Small intestine (tissue), 7 donors: ENCODE results near the gene CIDEB. TPM values are rescaled to one million over a fixed set of nuclear protein-coding genes. Genes with fewer than 3 reads are reported as not detected.

Experiments used
- DNase-seq, 2 donors: peaks; one replicate each; pipeline versions ENCODE4 v3.0.0 to v3.0.0-alpha.2; 2013
- FAIRE-seq: peaks from 2 replicates; lab custom pipeline; 2012; peaks lifted over from hg19 to GRCh38; lab: Jason Lieb, UNC
- H3K27ac ChIP-seq, 3 donors: one replicate each; pipeline ENCODE4 v1.5.1; 2013; ENCODE audit warnings: low read length in 2 of 3, mild to moderate bottlenecking in 2 of 3, control low read depth in 1 of 3, inconsistent platforms in 1 of 3, low read depth in 1 of 3, moderate library complexity in 1 of 3
- H3K27me3 ChIP-seq, 3 donors: one replicate each; pipeline ENCODE4 v1.6.1; 2013; ENCODE audit warnings: low read length in 3 of 3, inconsistent platforms in 1 of 3; ENCODE audit not compliant: control insufficient read depth in 3 of 3, insufficient read depth in 3 of 3
- H3K36me3 ChIP-seq, 3 donors: one replicate each; pipeline ENCODE4 v1.6.1; 2013; ENCODE audit warnings: low read length in 3 of 3, inconsistent platforms in 1 of 3, low read depth in 1 of 3, mild to moderate bottlenecking in 1 of 3, moderate library complexity in 1 of 3; ENCODE audit not compliant: control insufficient read depth in 3 of 3, insufficient read depth in 2 of 3
- H3K4me1 ChIP-seq, 3 donors: one replicate each; pipeline ENCODE4 v1.6.1; 2013; ENCODE audit warnings: low read length in 2 of 3, inconsistent platforms in 1 of 3, low read depth in 1 of 3, mild to moderate bottlenecking in 1 of 3, moderate library complexity in 1 of 3; ENCODE audit not compliant: control insufficient read depth in 3 of 3, insufficient read depth in 2 of 3
- H3K4me3 ChIP-seq, 3 donors: one replicate each; pipeline ENCODE4 v1.5.1; 2013; ENCODE audit warnings: low read length in 3 of 3, control low read depth in 1 of 3, inconsistent platforms in 1 of 3, low read depth in 1 of 3, mild to moderate bottlenecking in 1 of 3, moderate library complexity in 1 of 3
- H3K9me3 ChIP-seq, 2 donors: one replicate each; pipeline ENCODE4 v1.6.1; 2013; ENCODE audit warnings: low read depth in 1 of 2, low read length in 1 of 2; ENCODE audit not compliant: control insufficient read depth in 2 of 2, insufficient read depth in 1 of 2
- WGBS, 3 donors: extraction: QIAGEN DNeasy Blood & Tissue Kit; methylation state at CpG; one replicate each; pipeline ENCODE4 v1.1.7; 2013; 5-methylcytosine and 5-hydroxymethylcytosine counted together
- polyA plus RNA-seq, 4 donors: library from polyadenylated mRNA; stranded (reverse) in 3 of 4; unstranded in 1 of 4; fragments of 200-250 nt in 3 of 4; fragments of 120-200 nt in 1 of 4; gene quantifications; one replicate each; pipeline versions ENCODE4 v1.2.1 to v1.2.3, GENCODE V29; 2013
- donor health status: healthy with polysubstance abuse.
- donor health status: control.
- donor health status: control.
- donor health status: Bipolar disorder and iron deficiency.
- donor health status: healthy.

CIDEB gene
- polyA plus RNA-seq, 4 donors, result 31.2 to 273 (median 139) TPM

DNA sequence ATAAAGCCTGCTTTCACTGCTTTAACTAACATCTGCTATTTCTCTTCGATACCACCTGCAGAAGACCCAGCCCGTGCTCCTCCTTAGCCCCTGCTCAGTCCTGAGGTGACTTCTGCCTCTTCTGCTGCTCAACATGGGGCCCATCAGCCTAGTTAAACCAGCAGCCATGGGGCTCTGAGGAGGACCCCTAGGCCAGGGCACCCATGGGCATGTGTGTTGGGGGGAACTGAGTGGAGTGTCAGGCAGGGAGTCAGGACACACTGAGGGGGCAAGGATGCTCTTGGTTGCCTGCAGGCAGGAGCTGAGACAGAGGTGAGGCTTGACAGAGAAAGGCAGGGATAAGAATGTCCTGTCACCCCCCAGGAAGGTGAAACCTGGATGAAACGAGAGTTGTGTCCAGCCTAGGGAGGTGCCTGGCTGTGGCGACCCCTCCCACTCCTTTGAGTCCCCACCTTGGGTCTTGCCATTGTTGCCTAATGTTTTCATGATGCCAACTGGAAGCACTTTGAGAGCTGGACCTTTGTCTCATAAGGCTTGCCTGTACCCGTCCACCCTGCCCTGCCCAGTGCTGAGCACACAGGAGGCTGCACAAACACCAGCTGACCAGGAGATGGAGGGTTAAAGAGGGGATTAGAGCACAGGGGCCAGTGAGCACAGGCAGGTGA is 23.8 kb downstream of the CIDEB start:
- DNase-seq, result no peak
- H3K4me3 ChIP-seq, result no peak overlapping the region
- H3K36me3 ChIP-seq, result peaks cover 0 to 10% (median 0%) of the 10 kb centered on the region in 3 donors
- H3K9me3 ChIP-seq, result no peaks in the 10 kb centered on the region
- H3K4me1 ChIP-seq, result no peaks in the 10 kb centered on the region
- FAIRE-seq, result no peak
- 87 to 93% (median 90%) methylated on average over 5 of the region's 5 CpGs for WGBS, 3 donors
- no peak overlapping the region for H3K27ac ChIP-seq
- no peaks in the 10 kb centered on the region for H3K27me3 ChIP-seq

DNA sequence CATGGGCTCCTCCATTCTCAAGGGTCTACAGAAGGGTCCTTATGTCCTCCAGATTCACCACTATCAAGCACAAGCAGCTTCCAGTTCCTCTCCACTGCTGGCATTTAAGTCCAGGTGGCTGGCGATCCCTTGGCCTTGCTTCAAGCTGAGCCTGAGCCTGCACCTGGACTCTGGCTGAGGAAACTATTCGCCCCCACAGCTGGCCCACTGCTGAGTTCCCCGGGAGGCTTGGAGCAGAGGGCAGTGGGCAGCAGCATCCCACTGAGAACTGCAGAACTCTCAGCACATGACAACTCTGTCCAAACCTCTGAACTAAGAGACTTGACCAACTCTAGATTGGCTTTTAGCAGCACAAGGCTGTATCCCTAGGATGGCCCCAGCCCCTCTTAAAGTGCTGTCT is 25.0 kb downstream of the CIDEB start:
- H3K4me3 ChIP-seq, result no peak overlapping the region
- DNase-seq, result no peak
- H3K36me3 ChIP-seq, result peaks cover 0 to 5% (median 0%) of the 10 kb centered on the region in 3 donors
- no peaks in the 10 kb centered on the region for H3K4me1 ChIP-seq
- WGBS, 3 donors, result 68 to 81% (median 74%) methylated on average over 3 of the region's 3 CpGs
- H3K27ac ChIP-seq, result no peak overlapping the region
- FAIRE-seq, result no peak
- no peaks in the 10 kb centered on the region for H3K9me3 ChIP-seq
- H3K27me3 ChIP-seq, result no peaks in the 10 kb centered on the region

DNA sequence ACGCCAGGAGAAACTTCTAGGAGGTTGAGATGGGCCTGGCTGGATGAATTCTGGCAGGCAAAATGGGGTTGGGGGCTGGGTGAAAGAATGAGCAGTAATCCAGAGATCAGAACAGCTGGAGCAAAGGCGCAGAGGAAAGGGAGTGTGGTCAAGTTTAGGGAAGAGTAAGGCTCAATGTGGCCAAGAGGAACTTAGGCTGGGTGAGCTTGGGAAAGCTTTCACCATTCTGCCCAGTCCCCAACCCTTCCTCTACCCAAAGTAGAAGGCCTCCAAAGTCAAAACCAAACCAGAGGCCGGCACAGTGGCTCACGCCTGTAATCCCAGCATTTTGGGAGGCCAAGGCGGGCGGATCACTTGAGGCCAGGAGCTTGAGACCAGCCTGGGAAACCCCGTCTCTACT is 26.1 kb downstream of the CIDEB start:
- Histone ChIP-seq H3K4me3 (no peak overlapping the region), H3K27me3 (no peaks in the 10 kb centered on the region), H3K4me1 (no peaks in the 10 kb centered on the region), H3K27ac (no peak overlapping the region), H3K36me3 (peaks cover 0 to 5% (median 0%) of the 10 kb centered on the region in 3 donors), H3K9me3 (no peaks in the 10 kb centered on the region)
- no peak for FAIRE-seq
- no peak for DNase-seq
- 91 to 95% (median 92%) methylated on average over 7 of the region's 7 CpGs for WGBS, 3 donors

DNA sequence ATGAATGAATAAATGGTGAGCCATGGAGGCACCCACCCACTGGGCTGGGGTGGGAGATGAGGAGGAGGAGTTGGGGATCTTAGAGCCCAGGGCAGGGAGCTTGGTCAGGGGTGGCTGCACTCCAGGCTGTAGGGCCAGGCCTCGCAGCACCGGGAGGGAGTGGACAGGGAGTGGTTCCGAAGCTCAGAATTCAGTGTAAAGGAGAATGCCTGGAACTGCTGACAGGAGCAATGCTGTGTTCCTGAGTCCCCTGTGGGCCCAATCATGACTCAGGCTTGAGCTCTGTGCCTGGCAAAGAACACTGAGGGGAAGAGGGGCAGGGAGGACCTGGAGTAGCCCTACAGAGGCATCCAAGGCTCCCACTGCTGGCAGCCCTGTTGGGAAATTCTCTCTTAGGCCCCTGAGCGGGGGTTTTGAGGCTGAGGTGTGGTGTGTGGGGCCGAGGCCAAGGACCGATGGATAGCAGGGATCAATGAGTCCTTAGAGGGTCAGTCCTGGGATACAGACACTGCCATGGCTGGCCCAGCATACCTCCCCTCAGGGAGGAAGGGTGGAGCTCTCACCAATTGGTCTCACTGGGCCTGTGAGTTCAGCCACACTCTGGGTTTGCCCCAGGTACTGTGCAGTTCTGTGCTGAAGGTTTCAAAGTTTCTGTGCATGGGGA is 26.8 kb downstream of the CIDEB start:
- H3K27ac ChIP-seq, result no peak overlapping the region
- no peak for FAIRE-seq
- H3K4me3 ChIP-seq, result no peak overlapping the region
- no peak for DNase-seq
- 86 to 91% (median 87%) methylated on average over 6 of the region's 6 CpGs for WGBS, 3 donors
- peaks cover 0 to 3% (median 0%) of the 10 kb centered on the region in 3 donors for H3K36me3 ChIP-seq
- H3K9me3 ChIP-seq, result no peaks in the 10 kb centered on the region
- H3K4me1 ChIP-seq, result no peaks in the 10 kb centered on the region
- no peaks in the 10 kb centered on the region for H3K27me3 ChIP-seq

DNA sequence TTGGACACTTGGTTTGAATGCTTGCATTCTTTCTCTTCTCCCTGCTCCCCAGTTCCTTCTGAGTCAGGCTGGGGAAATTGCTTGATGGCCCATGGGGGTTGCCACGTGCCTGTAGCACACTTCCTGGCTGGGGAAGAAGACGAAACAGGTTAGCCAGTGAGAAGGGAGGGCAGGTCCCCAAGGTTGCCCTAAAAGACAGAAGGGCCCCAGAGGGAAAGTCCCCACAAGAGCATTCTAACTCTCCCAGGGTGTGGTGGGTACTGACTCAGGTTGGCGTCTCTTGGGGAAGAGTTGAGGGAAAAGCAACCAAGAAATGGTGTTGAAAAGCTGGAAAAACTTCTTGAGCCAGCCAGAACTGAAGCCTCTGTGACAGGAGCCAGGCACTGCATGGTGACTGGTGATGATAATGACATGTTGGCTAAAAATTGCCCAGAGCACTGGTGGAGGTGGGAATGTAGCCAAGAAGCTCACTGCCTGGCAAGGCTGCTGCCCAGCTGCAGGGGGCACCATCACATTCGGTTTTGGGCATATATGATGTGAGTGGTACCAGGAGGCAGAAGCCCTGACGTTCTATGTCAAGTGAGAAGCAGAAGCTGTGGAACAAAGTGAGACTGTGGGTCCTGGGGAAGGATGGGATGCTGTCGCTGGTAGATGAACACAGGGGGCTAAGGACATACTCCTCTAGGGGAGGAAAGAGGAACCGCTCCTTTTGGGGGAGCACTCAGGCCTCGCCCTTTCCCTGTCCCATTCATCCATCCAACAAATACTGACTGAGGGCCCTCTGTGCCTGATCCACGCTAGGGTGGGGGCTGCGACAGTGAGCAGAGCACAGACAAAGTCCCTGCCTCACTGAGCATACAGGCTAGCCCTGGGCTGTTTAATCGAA is 28.2 kb downstream of the CIDEB start:
- Histone ChIP-seq H3K4me3 (no peak overlapping the region), H3K27me3 (no peaks in the 10 kb centered on the region), H3K27ac (no peak overlapping the region), H3K9me3 (no peaks in the 10 kb centered on the region), H3K36me3 (peaks cover 0 to 7% (median 0%) of the 10 kb centered on the region in 3 donors), H3K4me1 (no peaks in the 10 kb centered on the region)
- FAIRE-seq (no peak), DNase-seq (no peak)
- 67 to 77% (median 73%) methylated on average over 11 of the region's 11 CpGs for WGBS, 3 donors

DNA sequence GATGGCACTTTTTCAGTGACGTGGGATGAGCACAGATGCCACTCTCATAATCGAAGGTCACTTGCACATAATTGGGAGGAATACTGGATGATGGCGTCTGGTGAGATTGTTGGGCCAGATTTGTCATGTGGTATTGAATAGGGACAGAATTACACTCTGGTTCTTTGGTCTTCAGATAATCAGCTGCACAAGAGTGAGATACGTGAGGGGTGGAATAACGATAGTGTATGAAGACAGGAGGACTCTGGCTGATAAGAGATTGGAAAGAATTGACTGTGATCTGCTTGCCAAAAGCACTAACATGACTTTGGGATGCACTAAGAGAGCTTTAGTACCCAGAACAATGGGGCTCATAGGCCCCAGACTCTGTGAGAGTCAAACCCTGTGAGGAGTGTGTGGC is 29.4 kb downstream of the CIDEB start:
- DNase-seq (no peak), FAIRE-seq (no peak)
- 91% methylated on average over 5 of the region's 5 CpGs for WGBS, 3 donors

DNA sequence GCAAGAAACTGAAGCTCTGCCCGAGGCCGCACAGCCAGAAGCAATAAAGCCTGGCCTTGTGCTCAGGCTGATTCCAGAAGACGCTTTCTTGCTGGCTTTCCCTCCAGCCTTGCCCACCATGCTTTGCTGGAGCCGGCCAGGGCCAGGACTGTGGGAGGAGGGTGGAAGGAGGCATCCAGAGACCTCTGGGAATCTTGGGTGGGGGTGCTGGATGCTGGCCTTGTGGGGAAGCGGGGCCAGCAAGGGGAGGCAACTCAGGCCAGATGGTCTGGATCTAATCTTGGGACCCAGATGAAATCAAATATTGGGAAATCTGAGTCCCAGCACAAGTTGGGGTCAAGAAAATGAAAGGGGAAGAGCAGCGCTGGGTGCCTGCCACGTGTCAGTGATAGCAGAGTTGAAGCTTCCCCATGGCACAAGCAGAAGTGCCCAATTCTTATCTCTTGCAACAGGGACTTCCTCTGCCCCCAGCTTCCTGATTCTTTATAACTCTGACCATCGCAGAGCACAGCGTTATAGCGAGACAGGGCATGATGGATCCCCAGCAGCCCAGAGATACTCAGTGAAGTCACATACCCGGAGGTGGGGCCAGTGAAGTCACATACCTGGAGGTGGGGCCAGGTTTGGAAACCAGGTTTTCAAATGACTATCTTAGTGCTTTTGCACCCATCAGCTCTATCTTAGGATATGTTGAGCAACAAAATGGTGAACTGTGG is 30.0 kb downstream of the CIDEB start:
- no peak for FAIRE-seq
- DNase-seq, result no peak
- Histone ChIP-seq H3K4me3 (no peak overlapping the region), H3K36me3 (peaks cover 0 to 9% (median 0%) of the 10 kb centered on the region in 3 donors), H3K27ac (no peak overlapping the region), H3K9me3 (no peaks in the 10 kb centered on the region), H3K4me1 (peaks cover 0 to 2% (median 2%) of the 10 kb centered on the region in 3 donors), H3K27me3 (no peaks in the 10 kb centered on the region)
- 75 to 91% (median 90%) methylated on average over 11 of the region's 11 CpGs for WGBS, 3 donors

More for the DNA sequence above, 29.4 kb downstream of the CIDEB start:
- no peak overlapping the region for H3K27ac ChIP-seq
- peaks cover 0 to 9% (median 0%) of the 10 kb centered on the region in 3 donors for H3K36me3 ChIP-seq
- H3K27me3 ChIP-seq, result no peaks in the 10 kb centered on the region
- H3K4me3 ChIP-seq, result no peak overlapping the region
- H3K9me3 ChIP-seq, result no peaks in the 10 kb centered on the region
- peaks cover 0 to 2% (median 2%) of the 10 kb centered on the region in 3 donors for H3K4me1 ChIP-seq

DNA sequence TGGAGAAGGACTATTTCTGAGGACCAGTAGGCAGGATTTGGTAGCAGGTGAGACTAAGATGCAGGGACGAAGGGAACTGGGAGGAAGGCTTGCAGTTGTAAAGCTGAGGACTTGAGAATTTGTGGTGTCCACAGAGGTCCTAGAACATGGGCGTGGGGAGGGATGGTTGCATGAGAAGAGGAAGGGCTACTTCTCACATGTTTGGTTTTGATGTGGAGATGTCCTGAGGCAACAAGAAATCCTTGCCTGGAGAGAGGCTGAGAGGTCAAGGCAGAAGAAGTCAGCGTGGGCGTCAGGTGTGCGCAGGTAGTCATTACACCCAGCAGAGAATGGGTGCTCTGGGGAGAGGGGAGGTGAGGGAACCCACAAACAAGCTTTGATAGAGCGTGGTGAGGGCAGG is 30.7 kb downstream of the CIDEB start:
- DNase-seq, result no peak
- 92 to 95% (median 92%) methylated on average over 6 of the region's 6 CpGs for WGBS, 3 donors
- no peak overlapping the region for H3K27ac ChIP-seq
- peaks cover 0 to 7% (median 0%) of the 10 kb centered on the region in 3 donors for H3K36me3 ChIP-seq
- no peaks in the 10 kb centered on the region for H3K27me3 ChIP-seq
- FAIRE-seq, result no peak
- no peak overlapping the region for H3K4me3 ChIP-seq
- peaks cover 0 to 3% (median 2%) of the 10 kb centered on the region in 3 donors for H3K4me1 ChIP-seq
- no peaks in the 10 kb centered on the region for H3K9me3 ChIP-seq
